CD4-positive, alpha-beta T cell treated with Interleukin-17A for 1 hour (primary cell): ENCODE results near the gene MYH10.

Experiments used
- DNase-seq: peaks from one replicate; pipeline ENCODE4 v3.0.0-alpha.2; 2020

The MYH10 gene

DNA sequence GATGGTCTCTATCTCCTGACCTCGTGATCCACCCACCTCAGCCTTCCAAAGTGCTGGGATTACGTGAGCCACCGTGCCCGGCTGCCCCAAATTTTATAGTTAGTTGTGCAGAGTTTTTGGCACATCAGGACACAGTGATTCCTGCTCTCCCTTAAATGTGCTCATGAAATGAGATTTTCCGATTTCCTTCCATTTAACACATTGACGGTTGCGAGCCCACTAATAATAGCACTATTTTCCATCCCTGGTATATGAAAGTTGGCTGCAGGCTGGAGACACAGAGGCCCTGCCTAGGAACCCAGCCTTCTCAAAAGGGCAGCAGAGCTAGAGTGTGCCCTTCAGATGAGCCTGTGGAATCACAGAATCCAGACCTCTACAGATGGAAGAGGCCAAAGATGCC, 17.4 kb upstream of the MYH10 start:
- no peak for DNase-seq

DNA sequence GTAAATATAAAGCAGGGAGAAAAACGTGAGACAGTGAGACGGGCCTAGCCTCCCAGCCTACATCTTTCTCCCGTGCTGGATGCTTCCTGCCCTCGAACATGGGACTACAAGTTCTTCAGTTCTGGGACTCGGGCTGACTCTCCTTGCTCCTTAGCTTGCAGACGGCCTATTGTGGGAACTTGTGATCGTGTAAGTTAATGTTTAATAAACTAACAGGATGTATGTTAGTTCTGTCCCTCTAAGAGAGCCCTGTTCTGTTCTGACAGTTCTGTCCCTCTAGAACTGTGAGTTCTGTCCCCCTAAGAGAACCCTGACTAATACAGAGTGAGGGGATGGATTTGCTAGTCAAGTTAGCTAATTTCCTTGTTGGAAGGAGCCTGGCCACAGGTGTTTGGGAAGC, 16.7 kb upstream of the MYH10 start:
- no peak for DNase-seq

DNA sequence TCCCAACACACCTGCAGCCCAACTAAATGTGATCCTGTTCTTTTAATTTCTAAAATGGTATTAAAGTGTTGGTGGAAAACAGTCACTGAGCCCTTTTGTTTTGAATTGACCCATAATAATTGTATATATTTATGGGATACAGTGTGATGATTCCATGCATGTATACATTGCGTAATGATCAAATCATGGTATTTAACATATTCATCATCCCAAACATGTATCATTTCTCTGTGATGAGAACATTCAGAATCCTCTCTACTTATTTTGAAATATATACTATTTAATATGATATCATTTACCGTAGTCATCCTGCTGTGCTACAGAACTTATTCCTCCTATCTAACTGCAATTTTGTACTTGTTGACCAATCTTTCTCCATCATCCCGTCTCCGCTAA, 14.0 kb upstream of the MYH10 start:
- no peak for DNase-seq

DNA sequence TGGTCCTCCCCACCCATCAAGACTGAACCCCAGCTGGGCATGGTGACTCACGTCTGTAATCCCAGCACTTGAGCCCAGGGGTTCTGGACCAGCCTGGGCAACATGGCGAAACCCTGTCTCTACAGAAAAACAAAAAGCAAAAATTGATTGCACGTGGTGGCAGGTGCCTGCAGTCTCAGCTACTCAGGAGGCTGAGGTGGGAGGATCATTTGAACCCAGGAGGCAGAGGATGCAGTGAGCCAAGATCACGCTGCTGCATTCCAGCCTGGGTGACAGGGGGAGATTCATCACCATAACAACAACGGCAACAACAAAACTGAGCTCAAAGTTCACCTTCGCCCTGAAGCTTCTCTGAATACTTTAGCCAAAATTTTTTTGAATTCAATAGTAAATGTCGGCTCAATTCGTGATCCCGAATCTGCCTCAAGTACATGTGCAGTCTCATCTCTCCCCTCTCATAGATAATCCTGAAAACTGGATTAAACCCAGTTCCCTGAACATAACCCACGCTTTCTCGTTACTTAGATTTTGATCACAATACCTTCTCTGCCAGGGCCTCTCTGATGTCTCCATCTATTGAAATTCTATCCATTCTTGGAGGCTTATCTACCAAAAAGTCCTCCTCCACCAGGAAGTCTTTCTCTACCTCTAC, 13.5 kb upstream of the MYH10 start:
- no peak for DNase-seq

DNA sequence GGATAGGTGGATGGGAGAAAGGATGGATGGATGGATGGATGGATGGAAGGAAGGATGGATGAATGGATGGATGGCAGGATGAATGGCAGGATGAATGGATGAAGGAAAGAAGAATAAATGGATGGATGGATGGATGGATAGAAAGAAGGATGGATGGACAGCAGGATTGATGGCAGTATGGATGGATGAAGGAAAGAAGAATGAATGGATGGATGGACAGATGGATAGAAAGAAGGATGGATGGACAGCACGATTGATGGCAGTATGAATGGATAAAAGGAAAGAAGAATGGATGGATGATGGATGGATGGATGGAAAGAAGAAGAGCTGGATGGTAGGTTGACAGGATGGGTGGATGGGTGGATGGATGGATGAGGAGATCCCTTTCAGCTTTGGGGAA, 9.2 kb upstream of the MYH10 start:
- DNase-seq = no peak

DNA sequence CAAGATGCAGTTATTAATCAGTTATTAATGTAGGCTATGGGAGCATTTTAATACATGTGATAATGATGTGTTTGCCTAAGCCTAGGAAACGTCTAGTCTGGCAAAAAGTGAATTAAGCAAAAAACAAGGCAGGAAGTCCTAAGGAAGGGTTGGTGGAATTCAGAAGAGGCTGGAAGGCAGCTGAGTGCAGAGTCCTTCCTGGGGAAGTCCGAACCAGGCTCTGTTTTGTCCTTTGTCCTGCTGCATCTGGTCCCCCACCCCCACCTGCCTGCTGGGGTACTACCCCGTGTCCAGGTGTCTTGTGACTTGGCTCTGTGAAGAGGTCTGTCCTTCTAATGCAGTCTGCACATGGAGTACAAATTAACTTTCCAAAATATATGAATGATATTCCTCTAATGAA, 1.5 kb upstream of the MYH10 start:
- DNase-seq = no peak

DNA sequence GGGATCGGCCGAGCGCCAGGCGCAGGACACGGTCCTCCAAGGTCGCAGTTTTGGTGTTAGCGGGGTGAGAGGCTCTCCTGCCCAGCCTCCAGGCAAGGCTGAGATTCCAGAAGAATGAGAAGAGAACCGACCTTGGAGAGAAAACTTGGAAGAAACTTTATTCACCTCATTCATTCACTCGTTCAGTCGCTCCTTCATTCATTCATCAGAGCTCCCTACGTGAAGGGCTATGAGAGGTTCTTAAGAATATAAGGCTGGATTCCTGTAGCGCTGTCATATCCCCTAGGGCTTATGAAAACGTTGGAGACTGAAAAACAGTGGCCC, 991 bp upstream of the MYH10 start:
- DNase-seq = no peak

DNA sequence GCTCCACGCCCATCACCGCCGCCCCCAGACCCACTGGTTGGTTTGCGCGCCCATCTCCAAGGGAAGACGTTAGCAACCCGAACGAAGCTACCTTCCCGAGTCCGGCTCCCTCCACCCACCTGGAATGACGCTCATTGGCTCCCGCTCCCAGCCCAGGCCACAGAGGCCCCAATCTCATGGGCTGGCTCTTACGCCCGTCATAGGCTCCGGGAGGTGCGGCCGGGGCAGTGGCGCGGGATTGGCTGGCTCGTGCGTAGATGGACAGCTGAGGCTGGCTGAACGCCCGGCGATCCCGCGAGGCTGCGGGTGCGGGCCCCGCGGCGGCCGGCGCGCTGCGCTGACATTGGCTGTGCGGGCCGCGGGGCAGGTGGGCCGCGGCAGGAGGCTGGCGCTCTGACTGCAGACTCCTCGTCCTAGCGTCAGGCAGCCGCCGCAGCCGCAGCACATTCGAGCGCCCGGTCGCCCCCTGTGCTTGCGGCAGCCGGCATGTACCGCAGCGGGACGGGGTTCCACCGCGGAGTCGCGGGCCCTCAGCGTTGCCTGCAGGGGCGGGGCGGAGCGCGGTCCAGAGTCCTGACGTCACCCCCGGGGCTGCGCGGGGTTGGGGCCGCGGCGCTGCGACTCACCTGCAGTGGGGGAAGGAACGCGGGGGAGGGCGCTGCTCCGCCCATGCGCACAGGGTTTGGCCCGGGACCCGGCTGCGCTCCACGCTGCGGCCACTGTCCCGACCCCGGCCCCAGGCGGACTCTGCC, 453 bp upstream of the MYH10 start:
- peak; percentile 91 for DNase-seq

DNA sequence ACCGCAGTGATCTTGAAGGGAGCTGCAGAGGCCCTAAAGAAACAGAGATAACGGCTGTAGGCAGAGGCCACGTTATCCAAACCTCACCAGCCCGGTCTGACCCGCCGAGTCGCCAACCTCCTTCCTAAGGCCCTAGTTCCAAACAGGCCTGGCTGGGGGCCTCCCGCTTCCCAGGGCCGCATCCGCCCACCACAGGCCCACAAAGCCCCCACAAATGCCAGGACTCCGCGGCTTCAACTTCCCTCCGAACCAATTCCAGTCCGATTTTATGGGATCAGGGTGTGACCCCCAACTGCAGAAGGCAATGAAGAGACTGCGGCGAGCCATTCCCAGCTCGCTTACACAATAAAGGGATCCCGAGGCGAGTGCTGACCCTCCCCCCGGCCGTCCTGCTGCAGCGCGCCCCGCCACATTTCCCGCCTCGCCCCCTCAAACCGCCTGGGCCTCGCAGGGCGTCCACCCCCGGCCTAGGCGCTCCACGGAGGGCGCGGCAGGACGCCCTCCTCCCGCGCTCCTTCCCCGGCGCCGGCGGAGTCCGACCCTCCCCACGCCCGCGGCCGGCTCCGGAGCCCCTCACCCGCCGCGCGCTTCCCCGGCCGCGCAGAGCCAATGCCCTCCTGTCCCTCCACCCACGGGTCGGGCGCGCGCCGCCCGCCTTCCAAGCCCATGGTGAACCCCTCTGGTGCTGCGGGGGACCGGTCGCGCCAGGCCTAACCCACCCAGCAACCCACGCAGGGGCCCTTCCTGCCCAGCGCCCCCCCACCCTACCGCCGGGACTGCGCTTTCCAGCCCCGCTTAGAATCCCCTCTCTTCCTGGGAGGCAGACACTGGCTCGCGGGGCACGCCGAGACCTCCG, 926 bp downstream of the MYH10 start:
- peak; percentile 6 for DNase-seq

DNA sequence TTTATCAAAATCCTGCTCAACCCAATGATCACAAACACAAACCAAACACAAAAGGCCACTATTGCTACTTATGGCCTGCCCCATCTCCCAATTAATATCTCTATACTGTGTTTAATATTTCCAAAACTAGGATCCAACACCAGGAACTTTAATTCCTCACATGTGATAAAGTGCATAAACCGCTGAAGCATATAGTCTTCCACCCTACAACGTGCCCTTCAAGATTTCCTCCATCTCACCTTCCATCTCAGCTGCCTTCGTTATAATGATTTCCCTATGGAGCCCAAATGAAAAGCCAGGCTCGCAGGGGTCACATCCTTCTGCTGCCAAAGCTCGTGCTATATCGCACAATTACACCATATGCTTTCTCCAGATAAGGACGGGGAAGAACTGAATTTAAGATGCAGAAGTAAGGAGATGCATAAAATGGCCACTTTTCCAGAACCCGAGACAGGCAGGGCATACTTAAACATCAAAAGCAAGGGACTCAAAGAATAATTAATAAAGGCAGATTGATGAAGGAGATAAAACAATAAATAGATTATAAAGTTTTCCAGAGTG, 1.8 kb downstream of the MYH10 start:
- no peak for DNase-seq

DNA sequence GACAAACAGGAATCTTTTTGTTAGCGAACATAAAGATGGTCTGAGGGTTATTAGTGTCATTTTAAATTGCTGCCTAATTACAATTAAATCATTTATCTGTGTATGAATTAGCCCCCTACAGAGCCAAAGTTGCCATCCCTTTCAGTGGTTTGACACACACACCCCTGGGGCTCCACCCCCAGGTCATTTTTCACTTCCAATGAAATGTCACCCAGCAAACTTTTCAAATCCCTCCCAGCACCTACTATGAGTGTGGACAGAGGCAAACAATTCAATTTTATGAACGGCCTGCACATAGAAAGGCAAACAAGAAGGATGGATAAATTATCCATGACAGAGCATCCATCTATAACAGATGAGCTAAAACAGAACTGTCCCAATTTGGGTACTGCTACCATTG, 2.4 kb downstream of the MYH10 start:
- no peak for DNase-seq

DNA sequence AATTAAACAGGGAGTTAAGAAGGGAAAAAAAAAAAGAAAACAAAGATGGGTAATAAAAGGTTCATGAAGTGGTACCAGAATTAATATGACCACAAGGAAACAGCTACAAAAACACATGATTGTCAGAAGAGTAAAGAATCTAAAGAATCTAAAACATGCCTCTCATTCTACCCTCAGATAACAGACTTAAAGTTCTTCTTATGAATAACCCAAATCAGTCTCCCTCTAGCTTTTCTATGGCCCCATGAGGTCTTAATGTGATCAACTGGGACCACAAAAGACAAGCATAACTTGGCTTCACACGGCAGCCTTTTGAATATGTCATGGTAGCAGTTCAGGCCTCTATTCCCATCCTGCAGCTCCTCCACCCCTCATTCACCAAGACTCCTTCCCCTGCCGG, 6.9 kb downstream of the MYH10 start:
- DNase-seq = no peak

DNA sequence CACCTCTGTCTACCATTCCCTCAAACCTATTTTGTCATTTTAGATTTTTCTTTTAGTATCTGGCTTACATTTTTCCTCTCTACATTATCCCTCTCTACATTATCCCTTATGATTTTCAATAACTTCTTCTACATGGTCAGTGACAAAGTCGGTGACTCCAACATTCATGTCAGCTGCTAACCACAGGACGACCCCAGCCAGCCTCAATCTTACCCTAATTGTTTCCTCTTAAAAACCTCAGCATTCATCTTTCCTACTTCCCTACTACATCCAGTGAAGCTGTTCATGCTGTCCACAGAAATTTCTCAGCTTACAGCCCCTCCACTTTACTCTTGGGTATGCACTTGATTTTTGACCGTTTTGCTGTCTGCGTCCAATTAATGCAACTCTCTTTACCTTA, 8.3 kb downstream of the MYH10 start:
- no peak for DNase-seq

DNA sequence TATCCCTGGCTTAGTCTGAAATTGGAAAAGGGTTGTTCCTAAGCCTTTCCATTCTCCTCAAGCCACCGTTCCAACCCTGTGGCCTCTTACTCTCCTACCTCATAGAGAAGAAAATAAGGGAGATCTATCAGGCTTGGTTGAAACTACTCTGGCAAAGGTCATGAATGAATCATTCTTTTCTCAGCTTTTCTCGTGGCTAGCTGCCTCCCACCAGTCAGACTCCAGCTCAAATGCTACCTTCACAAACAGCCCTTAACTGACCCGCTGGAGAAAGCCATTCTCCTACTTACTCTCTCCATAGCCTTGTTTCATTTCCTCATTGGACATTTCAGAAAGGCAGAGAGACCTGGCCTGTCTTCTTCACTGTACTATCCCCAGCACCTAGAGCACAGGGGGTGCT, 8.9 kb downstream of the MYH10 start:
- DNase-seq = no peak

DNA sequence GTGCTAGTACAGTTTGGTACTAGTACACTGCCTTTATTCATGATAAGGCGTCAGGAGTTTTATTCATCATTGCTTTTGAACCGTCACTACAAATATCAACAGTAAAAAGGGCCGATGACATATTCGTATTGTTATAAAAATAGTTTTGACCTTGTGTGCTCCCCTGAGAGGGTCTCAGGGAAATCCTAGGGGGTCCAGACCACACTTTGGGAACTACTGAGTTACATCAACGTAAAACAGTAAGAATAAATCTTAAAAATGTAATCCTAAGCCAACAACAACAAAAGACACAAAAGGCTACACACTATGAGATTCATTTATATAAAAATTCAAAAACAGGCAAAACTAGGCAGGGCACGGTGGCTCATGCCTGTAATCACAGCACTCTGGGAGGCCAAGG, 11.2 kb downstream of the MYH10 start:
- DNase-seq = no peak

DNA sequence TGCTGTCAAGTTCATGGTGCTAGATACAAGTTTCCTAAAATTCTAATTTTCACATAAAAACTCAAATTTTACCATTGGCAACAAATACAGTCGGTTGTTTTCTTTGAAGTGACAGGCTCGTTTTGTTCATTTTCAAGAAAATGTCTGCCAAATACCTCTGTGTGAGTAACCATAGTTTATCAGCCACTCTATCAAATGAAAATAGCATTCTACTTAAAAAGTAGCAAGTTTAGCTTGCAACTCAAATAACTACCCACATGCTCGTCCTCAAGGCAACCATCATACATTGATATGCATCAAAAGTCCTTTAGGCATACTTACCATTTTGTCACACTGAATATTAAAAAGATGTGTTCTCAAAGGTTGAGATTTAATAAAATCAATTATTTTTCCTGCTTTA, 11.7 kb downstream of the MYH10 start:
- no peak for DNase-seq

DNA sequence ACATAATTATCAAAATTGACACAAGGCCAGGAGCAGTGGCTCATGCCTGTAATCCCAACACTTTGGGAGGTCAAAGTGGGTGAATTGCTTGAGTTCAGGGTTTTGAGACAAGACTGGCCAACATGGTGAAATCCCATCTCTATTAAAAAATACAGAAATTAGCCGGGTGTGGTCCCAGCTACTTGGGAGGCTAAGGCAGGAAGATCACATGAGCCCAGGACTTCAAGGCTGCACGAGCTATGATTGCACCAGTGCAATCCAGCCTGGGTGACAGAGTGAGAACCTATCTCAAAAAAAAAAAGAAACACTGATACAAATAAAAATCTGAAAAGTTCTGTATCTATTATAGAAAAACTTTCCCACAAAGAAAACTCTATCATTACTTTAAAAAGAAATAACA, 15.5 kb downstream of the MYH10 start:
- no peak for DNase-seq

DNA sequence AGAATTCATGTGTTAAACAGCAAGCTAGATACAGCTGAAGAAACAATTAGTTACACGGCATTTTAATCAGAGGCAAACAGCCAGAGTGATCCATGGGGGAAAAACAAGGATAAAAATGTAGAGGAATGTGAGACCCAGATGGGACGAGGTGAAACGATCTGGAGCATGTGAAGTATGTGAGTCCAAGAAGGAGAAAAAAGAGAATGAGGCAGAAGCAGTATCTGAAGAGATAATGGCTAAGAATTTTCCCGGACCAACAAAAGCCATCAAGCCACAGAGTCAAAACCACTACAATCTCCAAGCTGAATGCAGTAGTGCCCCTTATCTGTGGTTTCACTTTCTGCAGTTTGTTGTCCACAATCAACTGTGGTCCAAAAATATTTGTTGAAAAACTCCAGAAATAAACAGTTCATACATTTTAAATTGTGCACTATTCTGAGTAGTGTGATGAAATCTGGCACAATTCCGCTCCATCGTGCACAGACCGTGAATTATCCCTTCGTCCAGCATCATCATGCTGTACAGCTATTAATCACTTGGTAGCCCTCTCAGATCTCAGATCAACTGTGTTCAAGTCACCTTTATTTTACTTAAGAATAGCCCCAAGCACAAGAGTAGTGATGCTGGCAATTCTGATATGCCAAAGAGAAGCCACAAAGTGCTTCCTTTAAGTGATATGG, 18.8 kb downstream of the MYH10 start:
- DNase-seq = no peak

DNA sequence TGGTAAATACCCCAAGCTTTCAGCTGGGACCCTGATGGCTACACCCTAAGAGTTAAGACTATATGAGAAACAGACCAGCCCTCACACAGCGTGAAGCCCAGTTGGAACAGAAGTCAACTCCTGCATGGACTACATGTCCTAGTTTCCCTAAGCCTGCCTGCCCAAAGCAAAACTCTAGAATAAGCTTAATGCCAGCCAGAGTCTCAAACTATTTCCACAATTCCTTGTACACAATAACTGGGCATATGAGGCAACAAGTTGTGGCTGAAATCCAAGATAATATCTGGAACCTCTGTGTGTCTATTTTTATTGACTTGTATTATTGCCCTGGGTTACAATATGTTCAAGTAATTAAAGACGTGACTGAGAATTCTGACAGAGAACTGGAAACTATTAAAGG, 19.4 kb downstream of the MYH10 start:
- DNase-seq = no peak

DNA sequence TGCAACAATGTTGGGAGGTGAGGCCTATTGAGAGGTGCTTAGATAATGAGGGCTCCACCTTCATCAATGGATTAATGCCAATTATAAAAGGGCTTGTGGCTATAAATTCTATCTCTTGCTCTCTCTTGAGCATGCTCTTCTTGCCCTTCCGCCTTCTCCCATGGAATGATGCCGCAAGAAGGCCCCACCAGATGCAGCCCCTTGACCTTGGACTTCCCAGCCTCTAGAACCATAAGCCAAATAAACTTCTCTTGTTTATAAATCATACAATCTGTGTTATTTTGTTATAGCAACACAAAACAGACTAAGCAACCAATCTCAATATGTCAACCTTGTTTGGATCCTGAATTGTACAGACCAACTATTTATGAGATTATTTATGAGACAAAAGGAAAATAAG, 20.0 kb downstream of the MYH10 start:
- no peak for DNase-seq

DNA sequence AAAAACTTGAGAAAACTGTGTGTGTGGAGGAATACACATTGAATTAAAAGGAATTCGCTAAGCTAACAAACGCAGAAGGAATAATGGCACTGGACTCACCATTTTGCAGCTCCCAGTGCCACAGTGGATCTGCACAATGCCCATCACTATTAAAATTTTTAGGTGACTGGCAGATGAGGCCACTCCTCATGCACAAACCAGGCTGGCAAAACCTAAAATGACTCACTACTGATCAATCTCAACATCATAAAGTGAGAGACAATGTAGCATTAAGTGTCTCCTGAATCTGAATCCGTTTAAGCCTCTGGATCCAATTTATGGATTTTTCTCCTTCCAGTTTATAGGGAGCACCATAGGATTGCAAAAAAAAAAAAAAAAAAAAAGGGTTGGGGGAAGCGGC, 20.6 kb downstream of the MYH10 start:
- DNase-seq = no peak

DNA sequence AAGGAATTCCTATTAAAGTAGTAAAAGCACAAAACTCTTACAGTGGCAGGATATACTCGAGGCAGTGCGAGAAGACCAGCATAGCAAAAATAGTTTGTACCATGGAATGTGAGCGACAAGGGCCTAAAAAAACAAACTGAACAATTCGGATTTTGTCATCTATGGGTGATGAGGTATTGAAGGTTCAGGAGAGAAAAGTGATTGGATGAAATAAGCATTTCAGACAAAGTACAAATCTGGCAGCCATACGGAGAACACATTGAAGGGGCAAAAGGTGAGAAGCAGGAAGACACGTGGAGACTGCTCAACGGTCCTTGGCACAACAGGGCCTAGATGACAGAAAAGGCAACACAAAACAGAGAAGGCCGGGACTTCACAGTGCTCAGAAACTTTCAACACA, 22.5 kb downstream of the MYH10 start:
- DNase-seq = no peak

DNA sequence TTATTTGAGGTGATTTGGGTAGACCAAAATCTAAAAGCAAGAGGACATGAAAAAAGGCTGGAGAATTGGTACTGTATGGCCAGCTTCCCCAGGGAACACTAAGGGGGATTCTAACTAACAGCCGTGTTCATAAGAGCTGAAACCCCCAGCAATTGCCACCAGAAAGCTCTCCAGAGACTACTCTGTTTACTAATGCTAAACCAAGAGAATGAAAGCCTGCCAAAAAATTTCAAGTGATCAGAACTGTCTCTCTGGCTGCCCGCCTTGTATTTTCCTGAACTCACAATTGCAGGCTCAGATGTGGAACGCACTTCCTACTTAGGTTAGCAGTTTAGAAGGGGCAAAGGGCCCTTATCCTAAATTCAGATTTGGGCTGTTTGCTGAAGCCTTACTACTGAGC, 24.1 kb downstream of the MYH10 start:
- no peak for DNase-seq
